ENCODE measurements around the gene NKX1-2. TPM values are rescaled to one million over a fixed set of nuclear protein-coding genes. Genes with fewer than 3 reads are reported as not detected.

NKX1-2 gene
- total RNA-seq, 1 donor from 2014 or later = not detected

GRCh38 chr10:124464028-124464965 is 14.5 kb upstream of the NKX1-2 start:
- no peaks in the 10 kb centered on the region for H3K27me3 ChIP-seq (ENCODE audit: low read depth)
- no peaks in the 10 kb centered on the region for H3K9me3 ChIP-seq (replicated peaks)
- no peak overlapping the region for H3K4me3 ChIP-seq
- TF ChIP-seq, protein P1, sequence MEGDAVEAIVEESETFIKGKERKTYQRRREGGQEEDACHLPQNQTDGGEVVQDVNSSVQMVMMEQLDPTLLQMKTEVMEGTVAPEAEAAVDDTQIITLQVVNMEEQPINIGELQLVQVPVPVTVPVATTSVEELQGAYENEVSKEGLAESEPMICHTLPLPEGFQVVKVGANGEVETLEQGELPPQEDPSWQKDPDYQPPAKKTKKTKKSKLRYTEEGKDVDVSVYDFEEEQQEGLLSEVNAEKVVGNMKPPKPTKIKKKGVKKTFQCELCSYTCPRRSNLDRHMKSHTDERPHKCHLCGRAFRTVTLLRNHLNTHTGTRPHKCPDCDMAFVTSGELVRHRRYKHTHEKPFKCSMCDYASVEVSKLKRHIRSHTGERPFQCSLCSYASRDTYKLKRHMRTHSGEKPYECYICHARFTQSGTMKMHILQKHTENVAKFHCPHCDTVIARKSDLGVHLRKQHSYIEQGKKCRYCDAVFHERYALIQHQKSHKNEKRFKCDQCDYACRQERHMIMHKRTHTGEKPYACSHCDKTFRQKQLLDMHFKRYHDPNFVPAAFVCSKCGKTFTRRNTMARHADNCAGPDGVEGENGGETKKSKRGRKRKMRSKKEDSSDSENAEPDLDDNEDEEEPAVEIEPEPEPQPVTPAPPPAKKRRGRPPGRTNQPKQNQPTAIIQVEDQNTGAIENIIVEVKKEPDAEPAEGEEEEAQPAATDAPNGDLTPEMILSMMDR (IDR thresholded peaks at IDR 0.05; ENCODE audit: borderline replicate concordance) = no peak
- intact Hi-C loops (cut with micrococcal nuclease) = no loop called here
- H3K27ac ChIP-seq (replicated peaks) = no peak overlapping the region
- H3K4me1 ChIP-seq = peaks cover 30% of the 10 kb centered on the region
- no peaks in the 10 kb centered on the region for H3K36me3 ChIP-seq
- DNase-seq = no peak

GRCh38 chr10:124462348-124462695 is 12.5 kb upstream of the NKX1-2 start:
- DNase-seq = no peak
- no peaks in the 10 kb centered on the region for H3K27me3 ChIP-seq (ENCODE audit: low read depth)
- H3K4me1 ChIP-seq = peaks cover 30% of the 10 kb centered on the region
- intact Hi-C loops (cut with micrococcal nuclease) = no loop called here
- H3K9me3 ChIP-seq (replicated peaks) = no peaks in the 10 kb centered on the region
- H3K4me3 ChIP-seq = peak overlapping the region; percentile 82
- H3K36me3 ChIP-seq = no peaks in the 10 kb centered on the region
- peak overlapping the region; percentile 95 for H3K27ac ChIP-seq (replicated peaks)
- TF ChIP-seq, protein P1 (IDR thresholded peaks at IDR 0.05; ENCODE audit: borderline replicate concordance) = no peak

- peak; percentile 86 for DNase-seq
- Histone ChIP-seq H3K27ac (replicated peaks) (peak within 1 kb of the TSS; percentile 95), H3K36me3 (no peaks in the 10 kb centered on the region), H3K4me3 (peak within 1 kb of the TSS; percentile 82), H3K27me3 (ENCODE audit: low read depth) (peaks cover under 1% of the 10 kb centered on the region), H3K4me1 (peaks cover 30% of the 10 kb centered on the region), H3K9me3 (replicated peaks) (no peaks in the 10 kb centered on the region)
- intact Hi-C loops (cut with micrococcal nuclease) = no loop called here
- TF ChIP-seq, protein P1 (IDR thresholded peaks at IDR 0.05; ENCODE audit: borderline replicate concordance) = peak; percentile 76
Observed at GRCh38 chr10:124461642-124462347, 12.0 kb upstream of the NKX1-2 start, which contains the start of gene LHPP. TSS of gene LHPP (plus strand) at chr10:124461823. CDS start at chr10:124461863, 40 bp downstream.

GRCh38 chr10:124460144-124460543 is 10.3 kb upstream of the NKX1-2 start:
- peaks cover 21% of the 10 kb centered on the region for H3K4me1 ChIP-seq
- no peak overlapping the region for H3K4me3 ChIP-seq
- no peak overlapping the region for H3K27ac ChIP-seq (replicated peaks)
- intact Hi-C loops (cut with micrococcal nuclease) = no loop called here
- peaks cover 17% of the 10 kb centered on the region for H3K27me3 ChIP-seq (ENCODE audit: low read depth)
- H3K36me3 ChIP-seq = no peaks in the 10 kb centered on the region
- TF ChIP-seq, protein P1 (IDR thresholded peaks at IDR 0.05; ENCODE audit: borderline replicate concordance) = no peak
- no peak for DNase-seq
- no peaks in the 10 kb centered on the region for H3K9me3 ChIP-seq (replicated peaks)

DNA sequence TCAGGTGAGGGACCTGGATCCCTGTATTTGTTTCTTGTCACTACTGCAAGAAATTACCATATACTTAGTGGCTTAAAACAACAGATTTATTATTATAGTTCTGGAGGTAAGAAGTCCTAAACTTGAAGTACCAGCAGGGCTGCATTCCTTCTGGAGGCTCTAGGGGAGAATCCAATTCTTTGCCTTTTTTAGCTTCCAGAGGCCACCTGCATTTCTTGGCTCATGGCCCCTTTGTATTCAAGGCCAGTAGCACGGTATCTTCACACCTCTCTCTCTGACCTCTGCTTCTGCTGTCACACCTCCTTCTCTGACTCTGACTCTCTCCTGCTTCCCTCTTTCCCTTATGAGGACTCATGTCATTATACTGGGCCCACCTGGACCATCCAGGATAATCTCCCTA is 9.6 kb upstream of the NKX1-2 start:
- peaks cover 13% of the 10 kb centered on the region for H3K4me1 ChIP-seq
- intact Hi-C loops (cut with micrococcal nuclease) = no loop called here
- TF ChIP-seq, protein P1 (IDR thresholded peaks at IDR 0.05; ENCODE audit: borderline replicate concordance) = no peak
- H3K36me3 ChIP-seq = no peaks in the 10 kb centered on the region
- DNase-seq = no peak
- peaks cover 25% of the 10 kb centered on the region for H3K27me3 ChIP-seq (ENCODE audit: low read depth)
- H3K27ac ChIP-seq (replicated peaks) = no peak overlapping the region
- no peaks in the 10 kb centered on the region for H3K9me3 ChIP-seq (replicated peaks)
- H3K4me3 ChIP-seq = no peak overlapping the region
